ENCODE results near the gene NHEJ1.

Gene NHEJ1

GRCh38 chr2:219031005-219031738, 129.4 kb downstream of the NHEJ1 start:
- no peak for DNase-seq (ENCODE audit: low read depth in 2 of 3, low spot score in 1 of 3)

DNA sequence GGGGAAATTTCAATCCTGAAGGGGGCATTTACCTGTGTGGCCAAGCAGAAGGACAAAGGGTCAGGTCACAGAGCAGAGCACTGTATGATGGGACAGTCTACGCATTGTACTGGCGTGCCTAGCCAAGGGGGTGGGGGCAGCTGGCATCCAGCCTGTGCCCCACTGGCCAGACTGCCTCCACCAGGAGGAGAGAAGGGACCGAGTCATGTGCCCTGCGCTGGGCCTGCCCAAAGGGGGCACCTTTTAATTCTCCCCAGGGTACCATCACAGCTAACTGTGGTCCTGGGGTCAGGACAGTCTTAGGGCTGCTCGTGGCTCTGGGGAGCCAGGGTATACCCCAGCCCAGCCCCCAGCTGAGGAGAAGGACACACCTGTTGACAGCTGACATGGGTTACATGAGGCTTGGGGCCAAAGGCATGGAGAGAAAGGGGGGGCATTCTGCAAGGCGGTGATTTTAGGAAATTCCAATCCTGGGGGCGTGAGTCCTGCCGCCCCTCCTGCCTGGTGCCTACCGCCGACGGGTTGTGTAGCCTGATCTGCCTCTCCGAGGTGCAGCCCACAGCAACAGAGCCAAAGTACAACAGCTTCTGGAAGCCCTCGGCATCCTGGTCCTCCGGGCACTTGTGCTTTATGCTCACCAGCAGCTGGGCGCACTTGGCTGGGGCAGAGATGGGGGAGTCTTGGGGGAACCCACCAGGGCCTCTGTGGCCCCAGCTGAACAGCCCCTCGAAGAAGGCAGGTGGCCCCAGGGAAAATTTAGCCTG, 130.3 kb downstream of the NHEJ1 start:
- DNase-seq (ENCODE audit: low read depth in 2 of 3, low spot score in 1 of 3): no peak

DNA sequence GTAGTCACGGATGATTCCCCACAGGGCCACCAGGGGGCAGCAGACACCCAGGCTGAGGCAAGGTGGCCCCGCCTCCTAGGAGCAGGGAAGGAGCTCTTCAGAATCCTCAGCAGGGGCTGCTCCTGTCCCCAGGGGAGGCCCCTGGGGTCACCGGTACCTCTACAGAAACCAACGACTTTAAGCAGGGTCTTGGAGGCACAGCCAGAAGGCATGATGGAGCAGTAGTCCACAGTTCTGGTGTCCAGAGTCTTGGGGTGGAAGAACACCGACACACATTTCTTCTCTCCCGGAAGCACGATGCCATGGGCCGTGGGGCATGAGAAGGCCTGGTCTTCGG, 130.8 kb downstream of the NHEJ1 start:
- peak; percentile 60 to 72 (median 65) for DNase-seq (ENCODE audit: low read depth in 2 of 3, low spot score in 1 of 3)

DNA sequence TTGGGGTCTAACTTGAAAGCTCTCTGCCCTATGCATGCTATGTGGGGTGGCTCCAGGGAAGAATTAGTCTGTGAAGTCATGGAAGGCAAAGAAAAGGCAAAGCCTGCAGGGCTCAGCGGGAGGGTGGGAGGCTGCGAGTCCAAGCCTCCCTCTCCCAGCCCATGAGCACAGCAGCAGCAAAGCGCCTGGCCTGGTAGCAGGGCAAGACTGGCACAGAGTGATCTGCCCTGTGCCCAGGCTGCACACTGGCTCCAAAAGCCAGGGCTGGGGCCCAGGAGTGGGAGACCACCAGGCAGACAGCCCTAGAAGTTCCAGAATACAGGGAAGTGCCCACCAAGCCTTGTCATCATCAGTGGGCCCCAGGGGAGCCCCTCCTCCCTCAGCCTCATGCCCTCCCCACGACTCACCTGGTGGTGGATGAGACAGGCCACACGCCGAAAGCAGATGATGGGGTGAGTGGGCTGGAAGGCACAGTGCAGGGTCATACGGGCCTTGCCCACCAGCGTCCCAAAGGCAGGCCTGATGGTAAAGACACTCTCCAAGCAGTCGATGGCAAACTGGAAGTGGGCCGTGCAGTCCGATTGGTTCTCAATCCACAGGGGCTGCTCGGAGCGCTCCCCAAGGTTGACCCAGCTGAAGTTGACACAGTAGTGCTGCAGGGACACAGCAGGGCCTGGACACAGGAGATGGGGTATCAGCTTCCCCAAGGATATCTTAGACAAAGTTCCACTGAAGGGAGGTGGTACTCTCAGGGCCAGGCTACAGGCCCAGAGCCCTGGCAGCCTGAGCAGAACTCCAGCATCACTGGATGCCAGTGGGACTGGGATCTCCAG, 131.4 kb downstream of the NHEJ1 start:
- DNase-seq (ENCODE audit: low read depth in 2 of 3, low spot score in 1 of 3): no peak

- no peak for DNase-seq (ENCODE audit: low read depth in 2 of 3, low spot score in 1 of 3)
These were observed 132.5 kb downstream of the NHEJ1 start for GRCh38 chr2:219028141-219028540.

GRCh38 chr2:219027511-219028055, 133.0 kb downstream of the NHEJ1 start:
- no peak for DNase-seq (ENCODE audit: low read depth in 2 of 3, low spot score in 1 of 3)

DNA sequence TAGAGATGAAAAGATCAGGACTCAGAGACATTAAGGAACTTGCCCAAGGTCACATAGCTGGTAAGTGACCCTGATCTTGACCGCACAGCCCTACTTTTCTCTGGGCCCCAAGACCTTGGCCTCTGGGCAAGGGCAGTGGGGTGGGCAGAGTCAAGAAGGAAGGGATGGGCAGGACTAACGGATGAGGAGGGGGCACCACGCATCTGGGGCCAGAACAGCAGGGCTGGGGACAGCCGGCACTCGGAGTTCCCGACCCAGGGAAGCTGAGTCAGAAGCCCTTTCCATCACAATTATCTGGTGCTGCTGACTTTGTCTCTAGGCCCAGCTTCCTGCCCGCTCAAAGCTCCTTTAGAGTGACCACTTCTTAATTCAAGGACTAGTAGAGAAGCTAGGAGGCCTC, 133.7 kb downstream of the NHEJ1 start:
- no peak for DNase-seq (ENCODE audit: low read depth in 2 of 3, low spot score in 1 of 3)

- DNase-seq (ENCODE audit: low read depth in 2 of 3, low spot score in 1 of 3): no peak
These were observed 134.7 kb downstream of the NHEJ1 start for GRCh38 chr2:219025637-219026585.

Data from stimulated activated CD4-positive, alpha-beta T cell treated with anti-CD3 and anti-CD28 coated beads, Interleukin-12 subunit alpha, Interleukin-12 subunit beta, amount 100 ng/mL, for 48 hours (primary cell).